NCI-H748 (cell line): ENCODE measurements around the gene ZDHHC24.
"Not testable (repeated sequence)": the region's sequence is repeated elsewhere in the genome, so short reads cannot be mapped to it uniquely, and the experiment has no call there.

ENCODE experiments used
- DNase-seq: peaks from one replicate; lab custom pipeline; 2025; ENCODE audit not compliant: unreplicated experiment; lab: John Stamatoyannopoulos, UW

ZDHHC24 gene

DNA sequence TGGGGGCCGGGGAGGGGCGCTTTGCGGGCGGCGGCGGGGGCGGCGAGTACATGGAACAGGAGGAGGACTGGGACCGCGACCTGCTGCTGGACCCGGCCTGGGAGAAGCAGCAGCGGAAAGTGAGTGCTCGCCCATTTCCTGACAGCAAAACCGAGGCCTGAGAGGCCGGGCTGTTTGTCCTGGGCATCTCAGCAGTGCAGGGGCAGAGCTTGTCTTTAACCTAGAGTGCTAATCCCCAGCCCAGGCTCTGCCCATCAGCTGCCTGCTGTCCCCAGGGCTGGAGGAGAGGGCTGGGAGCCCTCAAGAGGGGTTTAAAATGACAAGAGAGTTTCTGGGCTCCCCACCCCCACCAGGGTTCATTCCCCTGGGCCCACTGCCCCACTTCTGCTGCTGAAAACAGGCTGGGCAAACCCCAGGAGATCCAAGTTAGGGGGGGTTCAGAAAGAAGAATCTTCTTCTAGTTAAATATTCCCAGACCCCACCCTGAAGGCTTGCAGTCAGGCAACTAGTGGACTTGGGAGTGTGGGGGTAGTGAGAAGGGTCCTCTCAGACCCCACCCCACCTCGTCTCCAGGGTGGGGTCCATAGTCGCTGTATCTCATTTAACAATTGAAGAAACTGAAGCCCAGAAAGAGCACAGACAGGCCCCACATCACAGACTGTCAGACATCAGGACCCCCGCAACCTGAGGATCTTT is 1.3 kb upstream of the ZDHHC24 start:
- DNase-seq: no peak

DNA sequence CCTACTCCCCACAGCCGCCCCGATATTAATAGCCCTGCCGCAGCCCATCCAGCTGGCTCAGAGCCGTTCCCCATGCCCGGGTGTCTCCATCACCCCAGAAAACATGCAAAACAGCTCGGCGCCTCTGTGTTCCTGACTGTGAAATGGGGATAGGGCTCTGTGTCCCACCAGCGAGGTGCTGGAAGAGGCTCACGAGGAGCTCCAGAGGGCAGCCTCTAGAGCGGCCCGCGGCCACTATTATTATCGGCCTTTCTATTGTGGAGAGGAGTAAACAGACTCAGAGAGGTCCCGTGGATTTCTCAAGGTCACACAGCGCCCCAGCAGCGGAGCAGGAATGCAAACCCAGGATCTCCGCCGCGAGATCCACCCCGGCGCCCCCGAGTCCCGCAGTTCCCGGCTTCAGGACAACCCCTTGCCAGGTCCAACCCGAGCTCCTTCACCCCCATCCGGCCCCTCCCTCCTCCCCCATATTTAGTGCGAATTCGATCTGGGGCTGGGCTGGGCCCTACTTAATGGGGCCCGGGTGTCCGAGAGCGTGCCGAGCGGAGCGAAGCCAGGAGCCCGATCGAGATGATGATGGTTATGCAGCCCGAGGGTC is 619 bp upstream of the ZDHHC24 start, which contains the start of gene ACTN3:
Gene ACTN3, plus strand, starts transcription at position 536 of the 598 bp plus-strand sequence. Its CDS starts 35 bp downstream, at position 571.
- DNase-seq: no peak

DNA sequence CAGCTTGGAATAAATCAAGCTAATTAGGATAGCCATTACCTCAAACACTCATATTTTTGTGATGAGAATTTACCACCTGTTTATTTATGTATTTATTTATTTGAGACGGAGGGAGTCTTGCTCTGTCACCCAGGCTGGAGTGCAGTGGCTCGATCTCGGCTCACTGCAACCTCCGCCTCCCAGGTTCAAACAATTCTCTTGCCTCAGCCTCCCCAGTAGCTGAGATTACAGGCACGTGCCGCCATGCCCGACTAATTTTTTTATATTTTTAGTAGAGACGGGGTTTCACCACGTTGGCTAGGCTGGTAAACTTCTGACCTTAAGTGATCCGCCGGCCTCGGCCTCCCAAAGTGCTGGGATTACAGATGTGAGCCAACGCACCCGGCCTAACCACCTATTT is 896 bp downstream of the ZDHHC24 start:
- DNase-seq: not testable (repeated sequence)

DNA sequence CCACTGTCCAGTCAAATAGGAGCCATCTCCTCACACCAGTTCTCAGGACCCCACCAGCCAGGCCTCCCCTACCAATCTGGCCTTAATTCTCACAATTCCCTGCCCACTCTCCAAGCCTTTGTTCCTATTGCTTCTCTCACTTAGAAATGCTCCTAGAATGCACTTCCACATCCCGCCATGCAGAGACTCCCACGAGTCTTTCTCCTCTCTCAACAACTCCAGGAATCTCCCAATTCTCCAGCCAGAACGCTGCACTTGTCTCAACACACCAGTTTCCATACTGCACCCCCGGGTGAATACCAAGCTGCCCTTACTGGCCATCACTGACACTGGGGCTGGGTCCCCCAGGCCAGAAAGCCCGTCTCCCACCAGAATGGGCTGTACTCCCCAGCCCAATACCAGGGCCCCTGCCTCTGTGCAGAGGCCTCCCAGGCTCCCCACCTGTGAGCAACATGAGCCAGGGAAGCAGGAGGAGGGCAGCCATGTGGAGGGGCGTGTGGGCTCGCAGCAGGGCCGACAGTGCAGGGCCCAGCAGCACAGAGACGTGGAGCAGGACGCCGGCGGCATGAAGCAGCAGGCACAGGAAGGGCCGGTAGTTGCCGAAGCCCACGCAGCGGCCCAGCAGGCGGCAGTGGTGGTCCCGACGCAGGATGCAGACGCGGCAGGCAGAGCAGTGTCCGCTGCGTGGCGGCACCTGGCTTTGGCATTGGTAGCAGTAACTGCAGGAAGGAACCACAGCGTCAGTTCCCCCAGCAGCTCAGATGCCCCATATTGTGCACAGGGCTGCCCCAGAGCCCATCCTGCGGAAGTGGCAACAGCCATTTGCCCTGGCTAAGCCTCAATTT is 2.4 kb downstream of the ZDHHC24 start:
- no peak for DNase-seq

DNA sequence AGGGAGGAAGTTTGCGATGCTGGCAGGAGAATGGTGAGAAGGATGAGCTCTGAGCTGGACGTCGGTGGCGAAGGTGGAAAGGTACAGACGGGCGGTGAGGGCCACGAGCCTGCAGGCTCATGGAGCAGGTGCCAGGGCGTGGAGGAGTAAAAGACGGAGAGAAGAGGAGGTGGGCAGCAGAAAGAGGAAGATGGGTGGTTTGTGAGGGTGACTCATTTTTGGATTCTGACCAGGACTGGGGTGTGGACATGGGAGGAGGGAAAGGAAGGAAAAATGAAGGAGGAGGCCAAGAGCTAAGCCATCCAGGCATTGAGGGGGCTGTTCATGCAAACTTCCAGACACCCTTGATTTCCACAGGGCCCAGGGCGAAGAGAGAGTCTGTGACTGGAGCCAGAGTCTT is 3.5 kb downstream of the ZDHHC24 start:
- DNase-seq: no peak

DNA sequence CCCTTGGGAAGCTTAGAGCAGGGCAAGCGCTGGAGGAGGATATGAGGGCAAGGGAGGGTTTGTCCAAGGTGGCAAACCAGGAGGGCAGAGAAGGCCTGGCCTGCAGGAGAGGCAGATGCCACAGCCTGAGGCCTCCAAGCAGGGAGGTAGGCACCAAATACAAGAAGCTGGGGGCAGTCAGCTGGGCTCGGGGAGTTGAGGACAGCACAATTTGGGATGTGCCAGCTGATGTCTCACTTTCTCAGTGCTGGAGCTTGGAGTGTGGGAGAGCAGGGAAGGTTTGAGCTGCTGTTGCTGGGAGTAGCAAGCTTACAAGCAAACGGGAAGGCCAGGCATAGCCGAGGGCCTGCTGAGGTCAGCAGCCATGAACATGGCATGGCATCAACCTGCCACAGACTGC is 4.0 kb downstream of the ZDHHC24 start:
- no peak for DNase-seq

DNA sequence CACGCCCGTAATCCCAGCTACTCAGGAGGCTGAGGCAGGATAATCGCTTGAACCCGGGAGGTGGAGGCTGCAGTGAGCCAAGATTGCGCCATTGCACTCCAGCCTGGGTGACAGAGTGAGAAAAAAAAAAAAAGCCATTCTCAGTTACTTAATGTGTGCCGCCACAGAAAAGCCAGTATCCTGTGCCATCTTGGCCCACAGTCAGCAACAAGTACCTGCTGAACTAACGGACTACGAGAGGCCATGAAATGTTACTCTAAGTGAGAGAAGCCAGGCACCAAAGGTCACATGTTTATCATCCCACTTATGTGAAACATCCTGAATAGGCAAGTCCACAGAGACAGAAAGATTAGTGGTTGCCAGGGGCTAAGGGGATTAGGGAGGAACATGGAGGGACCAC is 5.2 kb downstream of the ZDHHC24 start:
- DNase-seq: not testable (repeated sequence)

DNA sequence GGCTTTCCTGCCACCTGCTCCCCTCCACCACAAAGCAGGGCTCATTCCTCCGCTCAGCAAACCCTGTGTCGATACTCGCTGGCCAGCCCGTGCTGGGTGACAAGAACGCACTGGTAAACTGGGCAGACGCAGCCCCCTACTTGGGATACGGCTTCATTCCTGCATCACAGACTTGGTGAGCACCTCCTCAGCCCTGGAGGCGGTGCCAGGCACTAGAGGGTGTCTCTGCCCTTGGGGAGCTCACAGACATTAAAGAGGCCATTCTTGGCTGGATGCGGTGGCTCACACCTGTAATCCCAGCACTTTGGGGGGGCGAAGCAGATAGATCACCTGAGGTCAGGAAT is 6.0 kb downstream of the ZDHHC24 start:
- DNase-seq: no peak

DNA sequence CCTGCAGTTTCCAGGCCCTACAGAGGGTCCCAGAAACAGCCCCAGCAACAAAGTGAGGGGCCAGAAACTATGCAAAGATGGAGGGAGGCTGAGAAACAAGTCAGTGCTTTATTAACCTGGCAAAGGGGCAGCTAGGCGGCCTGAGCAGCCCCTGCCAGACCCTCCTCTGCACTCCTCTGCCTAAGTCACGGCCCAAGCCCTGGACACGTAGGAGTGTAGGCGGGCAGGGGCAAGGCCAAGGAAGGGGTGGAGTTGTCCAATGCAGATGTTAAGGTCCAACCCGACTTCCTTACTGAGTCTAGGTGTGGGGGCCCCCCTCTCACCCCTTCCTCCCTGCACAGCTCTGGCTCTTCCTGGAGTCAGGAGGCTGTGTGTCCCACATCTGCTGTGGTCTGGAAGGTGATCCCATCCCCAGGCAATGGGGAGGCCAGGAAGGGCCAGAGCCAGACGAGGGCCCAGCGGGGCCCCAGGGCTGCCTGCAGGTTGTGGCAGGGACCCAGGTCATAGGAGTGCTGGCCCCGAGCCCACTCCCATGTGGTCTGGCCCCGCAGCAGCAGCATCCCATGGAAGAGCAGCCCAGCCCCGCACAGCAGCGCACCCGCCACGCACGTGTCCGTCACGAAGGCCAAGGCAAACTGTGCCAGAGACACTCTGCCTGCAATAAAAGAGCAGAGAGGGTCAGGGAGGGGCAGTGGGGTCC is 6.5 kb downstream of the ZDHHC24 start:
- no peak for DNase-seq

DNA sequence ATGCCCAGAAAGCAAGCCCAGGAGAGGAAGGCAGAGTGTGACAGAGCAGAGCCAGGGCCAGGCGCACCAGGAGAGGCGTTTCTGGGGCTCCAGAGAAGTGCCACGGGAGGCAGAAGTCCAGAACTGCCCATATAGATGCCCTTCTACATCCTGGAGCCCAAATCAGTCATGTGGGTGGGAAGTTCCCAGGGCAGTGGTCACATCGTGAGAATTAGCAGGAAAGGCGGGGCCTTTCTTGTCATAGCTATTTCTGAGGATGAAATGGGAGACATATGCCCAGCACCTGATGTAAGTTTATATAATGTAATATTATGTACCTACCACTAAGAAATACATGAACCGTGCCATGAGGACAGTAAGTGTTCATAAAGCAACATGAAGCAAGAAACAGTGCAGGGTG is 13.1 kb downstream of the ZDHHC24 start:
- DNase-seq: no peak

DNA sequence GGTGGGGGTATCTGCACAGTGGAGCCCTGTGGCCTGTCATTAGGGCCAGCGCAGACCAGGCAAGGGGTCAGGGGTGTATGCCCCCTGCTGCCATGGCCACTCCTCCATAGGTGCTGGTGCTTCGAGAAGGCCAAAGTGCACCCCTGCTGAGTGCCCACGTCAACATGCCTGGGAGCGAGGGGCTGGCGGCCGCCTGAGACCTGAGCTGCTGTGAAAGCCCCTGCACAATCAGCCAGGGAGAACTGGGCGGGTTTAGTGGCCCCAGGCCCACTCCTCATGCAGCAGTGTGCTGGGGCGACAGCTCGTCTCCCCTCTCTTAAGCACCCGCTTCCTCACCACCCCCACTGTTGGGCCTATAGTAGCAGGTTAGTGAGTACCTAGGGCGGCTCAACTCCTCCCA is 14.0 kb downstream of the ZDHHC24 start:
- no peak for DNase-seq

DNA sequence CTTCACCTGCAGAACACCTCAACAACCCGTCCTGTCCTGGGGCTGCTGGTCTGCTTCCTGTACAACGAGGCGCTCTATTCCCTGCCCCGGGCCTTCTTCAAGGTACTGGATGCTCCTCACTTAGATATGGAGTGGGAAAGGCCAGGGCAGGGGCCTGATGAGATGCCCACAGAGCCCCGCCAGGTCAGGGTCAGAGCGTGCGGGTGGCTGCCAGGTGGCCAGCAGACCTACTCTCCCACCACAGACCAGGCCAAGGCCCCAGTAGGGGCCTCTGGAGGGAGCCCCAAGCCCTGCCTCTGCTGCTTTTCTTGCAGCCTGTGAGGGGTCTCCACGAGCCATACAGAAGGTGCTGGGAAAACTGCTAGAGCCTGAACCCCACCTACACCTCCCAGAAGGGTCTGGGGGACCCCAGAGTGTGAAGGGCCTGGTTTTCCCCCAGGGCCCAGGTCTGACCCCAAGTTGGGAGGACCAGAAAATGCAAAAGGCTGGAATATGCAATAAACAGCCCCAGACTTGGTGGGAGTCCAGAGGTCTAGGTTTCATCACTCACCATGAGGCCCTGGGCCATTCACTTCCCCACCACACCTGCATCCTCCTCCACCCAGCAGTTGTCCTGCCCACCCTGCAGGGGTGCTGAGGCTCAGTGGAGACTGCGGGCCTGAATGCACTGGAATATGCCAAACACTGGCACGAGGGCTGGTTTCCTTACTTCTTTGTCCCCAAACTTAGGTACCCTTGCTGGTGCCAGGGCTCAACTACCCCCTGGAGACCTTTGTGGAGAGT is 14.7 kb downstream of the ZDHHC24 start:
- no peak for DNase-seq

DNA sequence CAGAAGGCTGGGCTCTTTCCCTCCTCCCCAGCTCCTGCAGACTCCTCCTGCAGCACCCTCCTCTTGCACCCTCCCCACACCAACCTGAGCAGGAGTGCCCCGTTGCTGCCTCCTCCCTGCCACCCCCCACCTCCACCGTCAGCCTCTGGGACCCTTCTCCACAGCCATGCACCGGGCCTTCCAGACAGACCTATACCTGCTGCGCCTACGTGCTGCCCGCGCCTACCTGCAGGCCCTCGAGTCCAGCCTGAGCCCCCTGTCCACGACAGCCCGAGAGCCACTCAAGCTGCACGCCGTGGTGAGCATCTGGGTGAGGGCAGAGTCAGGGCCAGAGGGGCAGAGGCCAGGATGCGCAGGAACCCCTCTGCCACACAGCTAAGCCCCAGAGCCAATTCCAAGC is 16.2 kb downstream of the ZDHHC24 start:
- no peak for DNase-seq

DNA sequence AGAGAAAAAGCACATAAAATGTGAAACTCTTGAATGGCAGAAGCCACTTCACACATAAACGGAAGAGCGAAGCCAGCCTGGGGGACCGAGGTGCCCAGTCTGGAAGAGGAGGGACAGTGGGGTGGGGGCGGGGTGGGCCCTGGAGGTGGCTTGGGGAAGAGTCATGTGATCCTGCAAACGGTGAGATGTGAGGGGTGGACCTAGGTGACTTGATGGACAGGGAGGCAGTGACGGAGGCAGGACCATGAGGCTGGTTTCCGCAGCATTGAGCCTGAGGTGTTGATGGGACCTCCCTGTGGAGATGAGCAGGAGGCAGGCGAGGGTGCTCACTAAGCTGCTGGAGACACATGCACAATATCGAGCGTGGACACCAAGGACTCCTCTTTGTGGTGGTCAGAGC is 16.8 kb downstream of the ZDHHC24 start:
- no peak for DNase-seq

DNA sequence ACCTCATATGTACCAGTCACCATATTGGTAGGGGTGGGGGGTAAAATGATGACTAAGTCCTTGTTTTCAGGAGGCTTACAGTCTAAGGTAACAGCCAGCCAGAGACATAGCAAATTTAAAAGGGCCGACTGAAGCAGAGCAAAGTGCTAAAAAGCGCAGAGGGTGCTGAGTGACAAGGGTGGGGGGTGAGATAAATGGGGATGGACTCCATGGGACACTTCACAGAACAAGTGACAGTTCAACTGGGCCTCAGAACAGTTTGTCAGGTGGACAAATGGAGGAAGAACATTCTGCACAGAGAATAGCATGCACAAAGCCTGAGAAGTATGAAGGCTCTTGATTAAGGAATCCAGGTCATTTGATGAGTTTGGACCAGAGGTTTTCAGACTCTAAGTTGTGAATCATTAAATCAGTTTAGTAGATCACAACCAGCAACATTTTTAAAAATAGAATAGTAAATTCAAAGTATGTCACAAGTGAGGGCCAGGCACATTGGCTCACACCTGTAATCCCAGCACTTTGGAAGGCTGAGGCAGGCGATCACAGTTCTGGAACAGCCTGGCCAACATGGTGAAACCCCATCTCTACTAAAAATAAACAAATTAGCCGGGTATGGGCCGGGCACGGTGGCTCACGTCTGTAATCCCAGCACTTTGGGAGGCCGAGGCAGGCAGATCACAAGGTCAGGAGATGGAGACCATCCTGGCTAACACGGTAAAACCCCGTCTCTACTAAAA is 21.4 kb downstream of the ZDHHC24 start:
- no peak for DNase-seq

DNA sequence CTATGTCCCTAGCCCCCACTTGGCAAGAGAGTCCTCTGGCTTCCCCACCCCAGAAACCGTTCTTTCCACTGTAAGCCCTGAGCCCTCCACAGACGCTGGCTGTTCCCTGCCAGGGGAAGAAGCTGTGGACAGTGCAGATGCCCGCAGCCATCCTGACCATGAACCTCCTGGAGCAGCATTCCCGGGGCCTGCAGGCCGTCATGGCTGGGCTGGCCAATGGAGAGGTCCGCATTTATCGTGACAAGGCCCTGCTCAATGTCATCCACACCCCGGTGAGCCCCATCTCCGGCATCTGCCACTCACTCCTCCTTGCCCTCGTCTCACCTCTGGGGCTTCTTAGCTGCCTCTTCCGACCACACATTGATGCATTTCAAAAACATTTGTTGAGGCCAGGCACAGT is 22.2 kb downstream of the ZDHHC24 start:
- no peak for DNase-seq

DNA sequence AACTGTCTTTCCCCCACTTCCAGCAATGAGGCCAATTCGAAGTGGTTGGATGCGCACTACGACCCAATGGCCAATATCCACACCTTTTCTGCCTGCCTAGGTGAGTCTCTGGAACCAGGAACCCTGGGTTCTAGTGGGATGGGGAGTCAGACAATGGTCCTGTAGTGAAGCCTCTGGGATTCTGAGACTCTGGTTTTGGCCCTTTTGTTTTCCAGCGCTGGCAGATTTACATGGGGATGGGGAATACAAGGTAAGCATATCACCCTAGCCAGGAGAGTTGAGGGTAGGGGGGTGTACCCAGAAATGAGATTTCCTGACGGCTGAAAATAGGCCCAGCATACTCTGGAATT is 34.9 kb downstream of the ZDHHC24 start:
- DNase-seq: no peak

DNA sequence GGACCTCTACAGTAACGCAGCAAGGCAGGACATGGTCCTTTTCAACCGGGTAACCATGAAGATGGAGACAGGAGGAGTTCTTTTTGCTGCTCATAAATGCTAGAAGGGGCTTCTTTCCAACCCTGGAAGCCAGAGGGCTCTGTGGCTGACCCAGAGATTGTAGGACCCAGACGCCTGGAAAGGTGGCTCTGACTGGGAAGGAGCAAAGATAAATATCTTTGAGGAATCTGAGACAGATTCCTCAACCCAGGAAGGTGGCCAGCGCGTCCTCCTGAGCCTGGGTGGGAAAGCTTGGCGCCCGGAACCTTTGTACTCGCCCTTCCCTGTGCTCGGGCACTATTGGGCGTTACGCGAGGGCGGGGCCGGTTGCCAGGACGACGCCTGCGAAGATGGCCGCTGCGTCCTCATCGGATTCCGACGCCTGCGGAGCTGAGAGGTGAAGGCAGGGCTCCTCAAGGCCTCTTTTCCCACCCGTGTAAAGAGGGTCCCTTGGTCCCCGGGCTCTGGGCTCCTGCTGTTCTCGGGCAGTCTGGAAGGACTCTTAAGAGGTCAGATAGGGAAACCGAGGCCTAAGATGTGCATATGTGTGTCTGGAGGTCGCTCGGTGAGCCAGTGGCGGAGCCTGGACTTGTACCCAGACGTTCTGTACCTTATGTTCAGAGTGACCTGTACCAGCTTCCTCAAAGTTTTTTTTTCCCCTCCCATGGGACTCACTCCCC is 35.4 kb downstream of the ZDHHC24 start, which contains the start of gene BBS1:
Gene BBS1, plus strand, starts transcription at position 365 of the 719 bp plus-strand sequence. Its CDS starts 25 bp downstream, at position 390.
- DNase-seq: peak; percentile 86

DNA sequence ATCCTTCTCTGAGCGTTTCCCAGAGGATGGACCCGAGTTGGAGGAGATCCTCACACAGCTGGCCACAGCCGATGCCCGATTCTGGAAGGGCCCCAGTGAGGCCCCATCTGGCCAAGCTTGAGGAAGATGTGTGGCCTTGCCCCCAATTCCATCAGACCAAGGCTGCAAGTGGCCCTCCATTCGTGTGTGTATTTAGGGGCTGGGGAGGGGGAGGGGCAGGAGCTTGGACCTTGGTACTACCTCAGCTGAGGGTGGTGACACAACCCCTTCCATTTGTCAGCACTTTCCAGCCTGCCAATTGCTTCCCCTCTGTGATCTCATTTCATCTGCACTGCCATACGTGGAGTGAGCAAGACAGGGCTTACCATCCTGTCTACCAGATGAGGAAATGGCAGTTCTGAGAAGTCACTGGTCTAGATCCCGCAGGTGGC is 36.7 kb downstream of the ZDHHC24 start:
- no peak for DNase-seq
